ENCODE data around the gene ELAC2. TPM values are rescaled to one million over a fixed set of nuclear protein-coding genes. Genes with fewer than 3 reads are reported as not detected.

Gene ELAC2
- total and polyA plus RNA-seq, 2 of the 8 experiments (the other 6 are each of a cell fraction or from before 2014, with no cell fraction given): 91.6 to 127 TPM

GRCh38 chr17:13044572-13045065, 26.8 kb upstream of the ELAC2 start (continued):
- TF ChIP-seq CTCF (IDR thresholded peaks at IDR 0.05; ENCODE audit: control extremely low read depth in 1 of 3, insufficient read depth in 1 of 3, low read depth in 1 of 3, low read length in 3 of 3) (no peak), KDM5A (IDR thresholded peaks at IDR 0.05; ENCODE audit: low read length) (no peak), TAF1 (IDR thresholded peaks at IDR 0.05; ENCODE audit: low read depth, low read length) (no peak)

Data from H1 (cell line).